Sigmoid colon (tissue), 7 donors: ENCODE measurements around the gene SRR. TPM values are rescaled to one million over a fixed set of nuclear protein-coding genes. Genes with fewer than 3 reads are reported as not detected.

Experiments
- DNase-seq: peaks from one replicate; pipeline ENCODE4 v3.0.0-alpha.2; 2019
- H3K27ac ChIP-seq, 4 donors: fragments of 200-600 bp; sonication (generic); one replicate each; pipeline ENCODE4 v1.5.1; 2016 to 2019; ENCODE audit warnings: mild to moderate bottlenecking in 1 of 4
- H3K27me3 ChIP-seq, 3 donors: fragments of 200-600 bp; sonication (generic); one replicate each; pipeline ENCODE4 v1.5.1; 2019; ENCODE audit warnings: mild to moderate bottlenecking in 1 of 3
- H3K36me3 ChIP-seq, 4 donors: fragments of 200-600 bp; sonication (generic); one replicate each; pipeline ENCODE4 v1.5.1; 2016 to 2019
- H3K4me1 ChIP-seq, 4 donors: fragments of 200-600 bp; sonication (generic); one replicate each; pipeline ENCODE4 v1.5.1; 2017 to 2019
- H3K4me3 ChIP-seq, 4 donors: fragments of 200-600 bp; sonication (generic); one replicate each; pipeline ENCODE4 v1.5.1; 2017 to 2019; ENCODE audit warnings: mild to moderate bottlenecking in 2 of 4, moderate library complexity in 1 of 4
- H3K9me3 ChIP-seq, 4 donors: fragments of 200-600 bp in 3 of 4; sonication (generic) in 3 of 4; one replicate each; pipeline versions ENCODE4 v1.5.1 to v1.6.1; 2013 to 2019
- EP300 ChIP-seq, 4 donors: sonication (generic); formaldehyde crosslinking; IDR thresholded peaks; one replicate each; pipeline ENCODE4 v1.6.1; 2017; ENCODE audit warnings: antibody characterized with exemption in 4 of 4
- POLR2A ChIP-seq, 2 donors: fragments of 450-650 bp; IDR thresholded peaks; one replicate each; pipeline ENCODE4 v1.6.1; 2016; ENCODE audit warnings: antibody characterized with exemption in 2 of 2, mild to moderate bottlenecking in 2 of 2, moderate library complexity in 2 of 2
- POLR2AphosphoS5 ChIP-seq, 4 donors: sonication (generic); formaldehyde crosslinking; IDR thresholded peaks; one replicate each; pipeline ENCODE4 v1.6.1; 2017; ENCODE audit warnings: antibody characterized with exemption in 4 of 4
- WGBS, 2 donors: extraction: QIAGEN DNeasy Blood & Tissue Kit; methylation state at CpG; one replicate each; pipeline ENCODE4 v1.1.7; 2013; 5-methylcytosine and 5-hydroxymethylcytosine counted together
- intact Hi-C: fragments of 100-400 bp; cut with DNase I; formaldehyde crosslinking; loops from one replicate; pipeline ENCODE4 v1.15.1; 2023
- polyA plus RNA-seq, 3 donors: library from polyadenylated mRNA; stranded (reverse); fragments of 200-250 nt; gene quantifications; one replicate each; pipeline ENCODE4 v1.2.3, GENCODE V29; 2013
- total RNA-seq, 4 donors: library from RNA; depleted of rRNA; stranded (reverse); fragments of >200 nt; gene quantifications; one replicate each; pipeline ENCODE4 v1.1.0, GENCODE V29; 2016
- TF ChIP-seq, protein P1 (sequence below), 4 experiments: fragments of 450-650 bp in 3 of 4; fragments of 200-600 bp in 1 of 4; IDR thresholded peaks; one replicate each; pipeline ENCODE4 v1.5.1; 2016 to 2019; ENCODE audit warnings: antibody characterized with exemption in 4 of 4, mild to moderate bottlenecking in 3 of 4, moderate library complexity in 2 of 4
- donor health status: healthy with polysubstance abuse.
- donor health status: Bipolar disorder and iron deficiency.
- donor health status: healthy.

SRR gene
- total and polyA plus RNA-seq, 7 donors: 2.4 to 27.8 (median 10.0) TPM

- Histone ChIP-seq H3K27ac (peak overlapping the region in 3 of 4 donors; percentile 6 to 61 (median 47)), H3K36me3 (peaks cover 6 to 42% (median 7%) of the 10 kb centered on the region in 4 donors), H3K4me1 (peaks cover 0 to 41% (median 34%) of the 10 kb centered on the region in 4 donors), H3K4me3 (no peak overlapping the region), H3K9me3 (no peaks in the 10 kb centered on the region), H3K27me3 (no peaks in the 10 kb centered on the region)
- TF ChIP-seq, protein P1, sequence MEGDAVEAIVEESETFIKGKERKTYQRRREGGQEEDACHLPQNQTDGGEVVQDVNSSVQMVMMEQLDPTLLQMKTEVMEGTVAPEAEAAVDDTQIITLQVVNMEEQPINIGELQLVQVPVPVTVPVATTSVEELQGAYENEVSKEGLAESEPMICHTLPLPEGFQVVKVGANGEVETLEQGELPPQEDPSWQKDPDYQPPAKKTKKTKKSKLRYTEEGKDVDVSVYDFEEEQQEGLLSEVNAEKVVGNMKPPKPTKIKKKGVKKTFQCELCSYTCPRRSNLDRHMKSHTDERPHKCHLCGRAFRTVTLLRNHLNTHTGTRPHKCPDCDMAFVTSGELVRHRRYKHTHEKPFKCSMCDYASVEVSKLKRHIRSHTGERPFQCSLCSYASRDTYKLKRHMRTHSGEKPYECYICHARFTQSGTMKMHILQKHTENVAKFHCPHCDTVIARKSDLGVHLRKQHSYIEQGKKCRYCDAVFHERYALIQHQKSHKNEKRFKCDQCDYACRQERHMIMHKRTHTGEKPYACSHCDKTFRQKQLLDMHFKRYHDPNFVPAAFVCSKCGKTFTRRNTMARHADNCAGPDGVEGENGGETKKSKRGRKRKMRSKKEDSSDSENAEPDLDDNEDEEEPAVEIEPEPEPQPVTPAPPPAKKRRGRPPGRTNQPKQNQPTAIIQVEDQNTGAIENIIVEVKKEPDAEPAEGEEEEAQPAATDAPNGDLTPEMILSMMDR (IDR thresholded peaks at IDR 0.05): no peak
- TF ChIP-seq POLR2A (IDR thresholded peaks at IDR 0.05): no peak
- no peak for TF ChIP-seq EP300 (IDR thresholded peaks at IDR 0.05)
- TF ChIP-seq POLR2AphosphoS5 (IDR thresholded peaks at IDR 0.05): no peak
- 89 to 92% methylated on average over 26 of the region's 26 CpGs for WGBS, 2 donors
- intact Hi-C loops: loop anchor here (10.0 kb wide), 1 partner anchor 48 kb away; no protein-coding TSS in a partner anchor
- no peak for DNase-seq
Measured at GRCh38 chr17:2366747-2367494, 63.2 kb downstream of the SRR start.

GRCh38 chr17:2368359-2368758 is 64.6 kb downstream of the SRR start:
- no peak overlapping the region for H3K4me3 ChIP-seq
- DNase-seq: no peak
- H3K27ac ChIP-seq: peak overlapping the region in 3 of 4 donors; percentile 27 to 61 (median 47)
- intact Hi-C loops: loop anchor here (10.0 kb wide), 1 partner anchor 46 kb away; no protein-coding TSS in a partner anchor
- no peaks in the 10 kb centered on the region for H3K27me3 ChIP-seq
- 62 to 80% methylated on average over 8 of the region's 8 CpGs for WGBS, 2 donors
- H3K4me1 ChIP-seq: peaks cover 0 to 41% (median 33%) of the 10 kb centered on the region in 4 donors
- no peaks in the 10 kb centered on the region for H3K9me3 ChIP-seq
- H3K36me3 ChIP-seq: peaks cover 3 to 47% (median 14%) of the 10 kb centered on the region in 4 donors
- TF ChIP-seq POLR2A (IDR thresholded peaks at IDR 0.05): no peak
- no peak for TF ChIP-seq EP300 (IDR thresholded peaks at IDR 0.05)
- no peak for TF ChIP-seq POLR2AphosphoS5 (IDR thresholded peaks at IDR 0.05)
- TF ChIP-seq, protein P1 (IDR thresholded peaks at IDR 0.05): no peak

DNA sequence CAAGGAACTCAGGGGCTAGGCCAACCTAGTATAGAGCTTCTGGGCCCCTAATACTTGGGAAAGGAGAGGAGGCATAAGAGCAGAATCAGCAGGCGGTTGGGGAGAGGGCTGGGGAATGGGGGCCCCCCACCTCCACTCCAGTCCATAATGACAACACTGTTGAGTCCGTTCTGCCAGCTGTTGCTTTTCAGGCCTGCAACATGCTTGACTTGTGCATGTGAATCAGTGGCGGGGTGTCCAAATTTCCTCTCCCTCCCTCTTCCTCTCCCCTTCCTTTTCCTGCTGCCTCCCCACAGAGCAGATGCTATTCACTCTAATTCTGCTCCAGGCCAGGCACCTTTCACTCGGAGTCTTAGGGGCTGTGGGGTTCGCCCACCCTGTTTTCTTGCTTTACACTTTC is 65.3 kb downstream of the SRR start:
- intact Hi-C loops: loop anchor here (10.0 kb wide), 1 partner anchor 46 kb away; no protein-coding TSS in a partner anchor
- Histone ChIP-seq H3K9me3 (no peaks in the 10 kb centered on the region), H3K36me3 (peaks cover 3 to 46% (median 16%) of the 10 kb centered on the region in 4 donors), H3K27me3 (no peaks in the 10 kb centered on the region), H3K4me3 (no peak overlapping the region), H3K27ac (peak overlapping the region; percentile 27 to 61 (median 38)), H3K4me1 (peaks cover 0 to 36% (median 26%) of the 10 kb centered on the region in 4 donors)
- TF ChIP-seq POLR2AphosphoS5 (IDR thresholded peaks at IDR 0.05): no peak
- TF ChIP-seq EP300 (IDR thresholded peaks at IDR 0.05): no peak
- TF ChIP-seq POLR2A (IDR thresholded peaks at IDR 0.05): no peak
- TF ChIP-seq, protein P1 (IDR thresholded peaks at IDR 0.05): no peak
- WGBS, 2 donors: 80 to 81% methylated on average over 5 of the region's 5 CpGs
- no peak for DNase-seq

GRCh38 chr17:2369551-2370210 is 65.9 kb downstream of the SRR start:
- Histone ChIP-seq H3K27me3 (no peaks in the 10 kb centered on the region), H3K4me1 (peaks cover 0 to 34% (median 20%) of the 10 kb centered on the region in 4 donors), H3K27ac (peak overlapping the region in 3 of 4 donors; percentile 29 to 61 (median 47)), H3K4me3 (no peak overlapping the region), H3K9me3 (no peaks in the 10 kb centered on the region), H3K36me3 (peaks cover 3 to 47% (median 16%) of the 10 kb centered on the region in 4 donors)
- 84 to 85% methylated on average over 20 of the region's 20 CpGs for WGBS, 2 donors
- DNase-seq: no peak
- intact Hi-C loops: loop anchor here (10.0 kb wide), 1 partner anchor 45 kb away; no protein-coding TSS in a partner anchor
- no peak for TF ChIP-seq EP300 (IDR thresholded peaks at IDR 0.05)
- TF ChIP-seq, protein P1 (IDR thresholded peaks at IDR 0.05): no peak
- TF ChIP-seq POLR2AphosphoS5 (IDR thresholded peaks at IDR 0.05): no peak
- no peak for TF ChIP-seq POLR2A (IDR thresholded peaks at IDR 0.05)
